NCI-H69 (cell line): ENCODE results near the gene SLC39A11.
"Not testable (repeated sequence)": the region's sequence is repeated elsewhere in the genome, so short reads cannot be mapped to it uniquely, and the experiment has no call there.

Experiments used
- DNase-seq: peaks from one replicate; lab custom pipeline; 2025; lab: John Stamatoyannopoulos, UW

SLC39A11 gene

DNA sequence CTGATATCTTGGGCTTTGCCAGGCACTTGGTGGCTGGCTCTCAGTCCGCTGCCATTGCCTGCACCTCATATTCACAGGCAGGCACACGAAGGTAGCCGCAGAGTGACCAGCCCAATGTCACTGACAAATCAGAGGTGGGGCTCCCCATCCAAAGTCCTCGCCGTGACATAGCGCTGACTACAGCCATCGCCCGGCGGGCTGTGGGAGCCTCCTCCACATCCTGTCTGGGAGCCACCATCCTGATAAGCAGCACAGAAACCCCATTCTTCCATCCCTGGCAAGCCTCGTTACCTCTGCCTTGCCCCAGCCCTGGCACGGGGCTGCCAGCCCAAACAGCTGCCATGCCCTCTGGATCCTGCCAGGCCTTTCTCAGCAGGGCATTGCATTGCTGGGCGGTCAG, 437.8 kb downstream of the SLC39A11 start:
- DNase-seq: no peak

- no peak for DNase-seq
Observed at GRCh38 chr17:72651988-72652387, 440.5 kb downstream of the SLC39A11 start.

DNA sequence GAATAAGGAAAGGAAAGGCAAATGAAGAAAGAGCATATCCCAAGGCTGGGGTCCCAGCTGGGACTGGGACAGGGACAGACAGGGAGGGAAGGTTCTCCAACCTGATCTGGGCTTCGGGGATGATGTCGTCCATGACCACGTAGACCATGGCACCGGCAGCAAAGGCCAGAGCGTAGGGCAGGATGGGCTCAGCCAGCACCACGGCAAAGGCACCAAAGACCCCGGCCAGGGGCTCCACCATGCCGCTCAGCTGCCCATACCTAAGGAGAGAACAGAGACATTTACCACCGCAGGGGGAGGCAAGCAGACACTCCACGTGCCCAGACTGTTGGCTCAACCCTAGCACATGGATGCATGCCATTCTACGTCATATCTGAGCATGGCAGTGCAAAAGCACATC, 443.8 kb downstream of the SLC39A11 start:
- DNase-seq: no peak

DNA sequence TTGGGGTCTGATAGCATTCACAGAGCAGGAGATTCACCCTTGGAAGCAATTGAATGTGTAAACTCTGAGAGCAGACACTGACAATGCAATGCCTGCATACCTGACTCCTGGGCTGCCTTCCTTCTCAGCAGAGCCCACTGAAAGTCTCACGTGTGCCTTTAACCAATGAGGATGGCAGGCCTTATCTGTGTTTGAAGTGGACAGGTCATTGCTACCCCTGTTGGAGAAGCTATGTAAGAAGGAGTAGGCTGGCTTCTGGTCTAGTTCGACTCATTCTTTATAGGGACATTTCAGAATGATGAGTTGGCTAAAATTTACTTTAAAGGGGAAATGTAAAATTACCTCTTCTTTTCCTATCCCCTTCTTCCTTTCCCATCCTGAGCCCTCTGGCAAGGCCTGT, 446.3 kb downstream of the SLC39A11 start:
- DNase-seq: no peak

- DNase-seq: no peak
Observed at GRCh38 chr17:72644492-72644891, 448.0 kb downstream of the SLC39A11 start.

DNA sequence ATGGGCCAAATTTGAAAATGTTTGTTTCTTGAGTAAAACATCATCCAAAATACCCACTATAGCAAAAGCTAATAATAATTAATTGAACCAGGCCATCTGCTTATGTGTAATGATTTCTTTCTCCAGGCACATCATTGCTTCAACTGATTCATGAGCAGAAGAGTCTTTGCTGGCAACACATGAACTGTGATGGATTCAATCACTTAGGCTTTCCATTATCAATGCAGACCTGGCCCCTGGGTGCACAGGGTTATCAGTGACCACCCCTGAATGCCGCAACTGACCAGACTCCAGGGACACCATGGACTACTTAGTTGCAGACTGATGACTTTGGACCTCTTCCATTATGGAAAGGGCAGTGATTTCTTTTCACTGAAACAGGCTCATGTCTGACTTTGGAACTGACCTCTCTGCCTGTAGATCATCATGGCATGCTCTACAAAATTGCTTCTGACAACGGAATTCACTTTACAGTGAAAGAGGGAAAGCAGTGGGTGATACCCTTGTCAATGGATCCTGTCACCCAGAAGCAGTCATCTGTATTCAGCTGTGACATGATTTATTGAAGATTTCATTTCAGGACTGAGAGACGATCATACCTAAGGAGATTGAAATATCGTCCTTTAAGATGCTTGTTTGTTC, 448.8 kb downstream of the SLC39A11 start:
- DNase-seq: no peak

- no peak for DNase-seq
Observed at GRCh38 chr17:72642720-72643119, 449.8 kb downstream of the SLC39A11 start.

- peak; percentile 84 for DNase-seq
Observed at GRCh38 chr17:72640415-72641165, 451.9 kb downstream of the SLC39A11 start.

- peak; percentile 44 for DNase-seq
Observed at GRCh38 chr17:72639711-72640110, 452.8 kb downstream of the SLC39A11 start.

DNA sequence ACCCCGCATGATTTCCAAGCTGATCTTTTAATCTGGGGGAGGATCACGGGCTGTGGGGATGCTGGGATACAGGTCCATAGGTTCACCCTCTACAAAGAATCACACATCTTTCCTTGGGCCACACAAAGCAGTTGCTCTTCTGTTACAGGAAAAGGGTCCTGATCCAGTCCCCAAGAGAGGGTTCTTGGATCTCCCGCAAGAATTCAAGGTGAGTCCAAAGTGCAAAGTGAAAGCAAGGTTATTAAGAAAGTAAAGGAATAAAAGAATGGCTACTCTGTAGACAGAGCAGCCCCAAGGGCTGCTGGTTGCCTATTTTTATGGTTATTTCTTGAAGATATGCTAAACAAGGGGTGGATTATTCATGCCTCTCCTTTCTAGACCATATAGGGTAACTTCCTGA, 453.6 kb downstream of the SLC39A11 start:
- DNase-seq: not testable (repeated sequence)

- peak; percentile 75 for DNase-seq
Observed at GRCh38 chr17:72635034-72635635, 457.4 kb downstream of the SLC39A11 start.

DNA sequence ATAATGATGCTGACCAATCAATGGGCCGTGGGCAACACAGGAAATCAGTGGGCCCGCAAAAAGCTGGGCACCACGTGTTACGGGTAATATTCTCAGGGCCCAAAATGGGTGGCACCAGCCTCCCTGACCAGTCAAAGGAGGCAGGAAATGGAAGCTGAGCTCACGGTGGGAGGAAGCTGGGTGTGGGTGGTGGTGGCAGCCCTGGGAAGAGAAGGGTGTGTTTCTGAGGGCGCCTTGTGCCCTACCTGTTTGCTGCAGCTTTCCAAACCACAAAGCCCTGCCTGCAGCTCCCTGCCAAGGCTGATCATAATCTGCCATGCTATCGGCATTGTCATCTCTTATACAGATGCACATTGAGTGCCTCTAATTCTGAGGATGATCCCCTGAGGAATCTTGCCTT, 457.9 kb downstream of the SLC39A11 start:
- peak; percentile 46 for DNase-seq

DNA sequence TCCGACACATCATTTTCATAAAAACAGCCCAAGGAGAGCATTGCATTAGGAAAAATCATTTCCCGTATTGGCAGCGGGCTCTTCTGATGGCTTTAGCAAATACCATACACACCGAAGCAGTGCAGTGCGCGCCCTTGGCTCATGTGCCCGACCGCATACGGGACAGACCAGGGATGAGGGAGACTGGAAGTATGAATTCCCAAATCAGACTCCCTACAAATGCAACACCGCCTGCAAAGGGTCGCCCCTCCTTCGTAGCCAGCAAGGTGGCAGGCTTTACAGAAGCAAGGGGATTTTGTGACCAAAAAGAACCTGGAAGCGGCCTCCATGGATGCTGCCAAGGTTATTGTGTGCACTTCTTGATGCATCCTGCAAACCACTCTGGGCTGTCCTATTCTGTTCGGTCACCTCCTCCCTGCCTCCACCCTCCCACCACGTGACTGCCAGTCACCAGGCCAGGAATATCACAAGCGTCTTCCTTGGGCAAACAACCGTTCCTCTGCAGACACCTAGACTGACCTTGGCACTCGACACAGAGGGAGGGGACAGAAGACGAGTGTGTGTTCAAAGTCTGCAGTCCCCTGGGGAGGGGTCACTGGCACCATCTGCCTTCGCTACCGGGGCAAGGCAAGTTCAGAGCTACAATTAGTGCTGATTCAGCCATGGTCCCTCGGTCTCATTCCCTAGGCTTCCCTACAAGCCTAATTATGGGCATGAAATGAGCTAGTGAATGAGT, 460.4 kb downstream of the SLC39A11 start:
- peak; percentile 98 for DNase-seq

DNA sequence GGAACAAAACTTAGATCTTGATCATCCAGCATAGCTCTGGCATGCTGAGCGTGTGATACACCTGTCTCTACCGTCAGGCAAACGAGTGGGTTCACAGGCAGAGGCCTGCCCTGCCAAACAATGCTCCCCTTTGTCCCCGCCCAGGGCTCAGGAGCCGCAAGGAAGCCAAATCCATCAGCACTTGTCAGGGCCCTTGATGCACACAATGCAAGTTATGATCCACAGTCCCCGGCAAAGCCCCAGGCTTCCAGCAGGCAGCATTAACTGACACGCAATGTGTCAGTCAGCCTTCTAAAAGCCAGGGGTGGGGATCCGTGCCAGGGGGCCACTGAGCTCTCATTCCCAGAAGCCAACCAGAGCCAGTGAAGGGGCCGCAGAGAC, 460.9 kb downstream of the SLC39A11 start:
- peak; percentile 74 for DNase-seq

DNA sequence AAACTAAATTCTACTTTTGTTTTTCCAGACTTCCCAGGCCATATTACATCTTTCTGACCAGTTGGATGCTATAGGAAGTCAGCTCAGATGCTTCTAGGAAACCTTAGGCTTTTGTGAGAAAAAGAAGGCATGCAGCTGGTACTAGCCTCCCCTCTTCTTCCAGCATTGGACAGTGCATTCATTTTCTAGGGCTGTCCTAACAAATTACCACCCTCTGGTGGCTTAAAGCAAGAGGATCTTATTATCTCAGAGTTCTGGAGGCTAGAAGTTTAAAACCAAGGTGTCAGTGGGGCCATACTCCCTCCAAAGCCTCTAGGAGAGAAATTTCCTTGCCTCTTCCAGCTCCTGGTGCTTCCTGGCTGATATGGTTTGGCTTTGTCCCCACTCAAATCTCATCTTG, 467.8 kb downstream of the SLC39A11 start:
- no peak for DNase-seq

DNA sequence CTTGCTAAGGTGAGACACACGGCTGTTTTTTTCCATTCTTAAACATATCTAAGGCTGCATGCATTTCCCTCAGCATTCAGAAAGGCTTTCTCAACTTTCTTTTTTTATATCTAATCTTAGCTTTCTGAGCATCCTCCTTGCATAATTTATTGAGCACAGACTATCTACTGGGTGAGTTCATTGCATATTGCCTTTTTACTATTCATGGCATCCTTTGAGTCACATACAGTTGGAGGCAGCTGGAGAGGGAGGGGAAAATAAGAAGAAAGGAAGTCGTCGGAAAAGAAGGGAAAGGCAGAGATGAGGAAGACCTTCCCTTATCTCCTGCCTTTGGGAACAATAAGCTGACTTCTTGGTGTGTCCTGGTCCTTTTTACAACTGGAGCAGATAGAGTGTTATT, 468.3 kb downstream of the SLC39A11 start:
- no peak for DNase-seq

GRCh38 chr17:72622661-72623433, 469.6 kb downstream of the SLC39A11 start:
- no peak for DNase-seq

DNA sequence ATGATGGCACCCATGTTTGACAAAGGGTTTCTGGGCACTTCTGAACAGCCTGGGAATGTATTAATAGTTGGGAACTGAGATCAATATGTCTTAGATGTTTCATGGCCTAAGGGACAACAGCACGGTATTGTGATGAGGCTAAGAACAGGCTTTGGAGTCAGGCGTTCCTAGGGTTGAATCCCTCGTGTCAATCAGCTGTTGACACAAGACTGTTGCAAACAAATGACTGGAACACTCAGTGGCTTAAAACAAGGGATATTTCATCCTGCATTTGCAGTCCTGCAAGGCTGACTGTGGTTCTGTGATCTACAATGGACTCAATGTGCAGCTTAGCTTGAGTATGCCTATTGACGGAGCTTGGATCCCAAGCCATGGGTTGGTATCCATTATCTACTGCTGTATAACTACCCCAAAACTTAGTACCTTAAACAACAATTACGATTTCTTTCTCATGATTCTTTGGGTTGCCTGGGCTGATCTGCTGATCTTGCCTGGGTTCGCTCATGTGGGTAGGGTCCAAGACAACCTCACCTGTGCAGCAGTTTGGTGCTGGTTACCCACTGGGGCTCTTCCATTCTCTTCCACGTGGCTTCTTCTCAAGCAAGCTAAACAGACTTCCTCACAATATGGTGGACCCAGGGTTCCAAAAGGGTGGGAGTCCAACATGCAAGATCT, 472.4 kb downstream of the SLC39A11 start:
- no peak for DNase-seq

GRCh38 chr17:72618001-72618509, 474.4 kb downstream of the SLC39A11 start:
- peak; percentile 68 for DNase-seq

GRCh38 chr17:72617557-72617956, 474.9 kb downstream of the SLC39A11 start:
- no peak for DNase-seq

DNA sequence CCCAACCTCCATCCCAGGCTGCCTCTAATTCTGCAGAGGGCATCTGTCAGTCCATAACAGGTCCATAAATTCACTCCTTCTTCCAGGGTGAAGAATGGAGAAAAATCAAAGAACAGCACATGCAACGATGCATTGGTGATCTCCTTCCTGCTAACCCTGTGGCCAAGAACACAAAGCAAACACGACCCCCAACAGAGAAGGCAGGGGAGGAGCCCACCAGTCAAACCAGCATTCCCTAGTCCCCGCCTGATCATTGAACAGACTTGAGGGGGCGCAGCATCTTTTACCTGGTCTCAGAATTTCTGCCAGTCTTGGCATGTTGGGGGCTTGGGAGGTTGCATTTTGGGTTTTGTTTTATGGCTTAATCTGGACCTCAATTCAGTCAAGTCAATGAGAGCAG, 476.0 kb downstream of the SLC39A11 start:
- peak; percentile 17 for DNase-seq
